DND-41 (cell line): ENCODE measurements around the gene KCNMA1.

Experiments
- ATAC-seq: fragments of 200-7000 bp; cut with Tn5 transposase; 3 replicates; pipeline ENCODE4 v1.9.1; 2021; ENCODE audit warnings: low read depth; ENCODE audit not compliant: insufficient read depth
- DNase-seq: peaks from one replicate; pipeline ENCODE4 v3.0.0-alpha.2; 2020
- H2AFZ ChIP-seq: 2 replicates; pipeline ENCODE4 v1.6.0; 2012; ENCODE audit warnings: low read depth, low read length
- H3K27ac ChIP-seq: 2 replicates; pipeline ENCODE4 v1.5.1; 2012; ENCODE audit warnings: low read length, inconsistent platforms
- H3K27me3 ChIP-seq: fragments of 200-600 bp; sonication (generic); 2 replicates; pipeline ENCODE4 v1.6.0; 2012; ENCODE audit warnings: low read length, mild to moderate bottlenecking, inconsistent platforms; ENCODE audit not compliant: insufficient read depth, poor library complexity
- H3K36me3 ChIP-seq: 2 replicates; pipeline ENCODE4 v1.5.1; 2012; ENCODE audit warnings: low read length, inconsistent platforms; ENCODE audit not compliant: insufficient read depth
- H3K4me1 ChIP-seq: 2 replicates; pipeline ENCODE4 v1.5.1; 2012; ENCODE audit warnings: mild to moderate bottlenecking, low read length; ENCODE audit not compliant: insufficient read depth
- H3K4me2 ChIP-seq: 2 replicates; pipeline ENCODE4 v1.6.0; 2012; ENCODE audit warnings: mild to moderate bottlenecking, moderate library complexity, low read length, inconsistent platforms; ENCODE audit not compliant: insufficient read depth
- H3K4me3 ChIP-seq, 2 experiments: fragments of 200-600 bp in 1 of 2; shearing (Covaris generic) in 1 of 2; 2 replicates each; pipeline ENCODE4 v1.5.1; 2012 to 2016; ENCODE audit warnings: inconsistent platforms in 2 of 2, low read length in 2 of 2, mild to moderate bottlenecking in 2 of 2, low read depth in 1 of 2, moderate library complexity in 1 of 2
- H3K79me2 ChIP-seq: 2 replicates; pipeline ENCODE4 v1.6.0; 2012; ENCODE audit warnings: low read length, inconsistent platforms; ENCODE audit not compliant: insufficient read depth
- H3K9ac ChIP-seq: 2 replicates; pipeline ENCODE4 v1.6.0; 2012; ENCODE audit warnings: low read depth, mild to moderate bottlenecking, inconsistent platforms, low read length, moderate library complexity
- H3K9me3 ChIP-seq: 2 replicates; pipeline ENCODE4 v1.5.1; 2012; ENCODE audit warnings: low read length, moderate library complexity, mild to moderate bottlenecking, inconsistent platforms; ENCODE audit not compliant: insufficient read depth, severe bottlenecking
- H4K20me1 ChIP-seq: 2 replicates; pipeline ENCODE4 v1.6.0; 2012; ENCODE audit warnings: low read length; ENCODE audit not compliant: insufficient read depth
- EZH2 ChIP-seq: IDR thresholded peaks from 3 replicates; pipeline ENCODE4 v1.6.1; 2012; ENCODE audit warnings: borderline replicate concordance, low read depth, mild to moderate bottlenecking, moderate library complexity, low read length, inconsistent platforms; ENCODE audit not compliant: severe bottlenecking
- TF ChIP-seq, protein P1 (sequence below): IDR thresholded peaks from 2 replicates; pipeline ENCODE4 v1.5.1; 2012; ENCODE audit warnings: borderline replicate concordance, low read length, moderate library complexity, mild to moderate bottlenecking; ENCODE audit not compliant: poor library complexity, severe bottlenecking; ENCODE audit errors: extremely low read depth

Gene KCNMA1

DNA sequence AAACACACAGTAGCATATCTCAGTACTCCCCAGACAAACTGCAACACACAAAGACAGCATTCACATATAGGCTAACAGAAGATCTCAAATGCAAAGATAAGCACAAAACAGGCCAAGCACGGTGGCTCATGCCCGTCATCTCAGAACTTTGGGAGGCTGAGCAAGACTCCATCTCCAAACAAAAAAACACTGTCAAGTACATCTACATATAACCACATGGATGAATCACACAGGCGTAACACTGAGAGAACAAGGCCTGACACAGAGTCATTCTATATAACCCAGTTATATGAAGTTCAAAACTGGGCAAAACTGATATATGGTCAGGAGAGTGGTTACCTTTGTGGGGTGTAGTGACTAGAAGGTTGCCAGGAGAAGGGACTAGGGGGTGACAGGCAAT is 506.4 kb downstream of the KCNMA1 start:
- Histone ChIP-seq H3K4me3 (no peak overlapping the region), H3K27me3 (peaks cover 3% of the 10 kb centered on the region), H3K36me3 (no peaks in the 10 kb centered on the region), H3K79me2 (no peaks in the 10 kb centered on the region), H3K4me2 (no peak overlapping the region), H3K9me3 (no peaks in the 10 kb centered on the region), H3K9ac (no peak overlapping the region), H3K4me1 (no peaks in the 10 kb centered on the region), H4K20me1 (no peaks in the 10 kb centered on the region; the same call in 1 of the 2 replicates), H2AFZ (no peak overlapping the region), H3K27ac (no peak overlapping the region)
- DNase-seq, result no peak
- no peak for ATAC-seq
- TF ChIP-seq, protein P1, sequence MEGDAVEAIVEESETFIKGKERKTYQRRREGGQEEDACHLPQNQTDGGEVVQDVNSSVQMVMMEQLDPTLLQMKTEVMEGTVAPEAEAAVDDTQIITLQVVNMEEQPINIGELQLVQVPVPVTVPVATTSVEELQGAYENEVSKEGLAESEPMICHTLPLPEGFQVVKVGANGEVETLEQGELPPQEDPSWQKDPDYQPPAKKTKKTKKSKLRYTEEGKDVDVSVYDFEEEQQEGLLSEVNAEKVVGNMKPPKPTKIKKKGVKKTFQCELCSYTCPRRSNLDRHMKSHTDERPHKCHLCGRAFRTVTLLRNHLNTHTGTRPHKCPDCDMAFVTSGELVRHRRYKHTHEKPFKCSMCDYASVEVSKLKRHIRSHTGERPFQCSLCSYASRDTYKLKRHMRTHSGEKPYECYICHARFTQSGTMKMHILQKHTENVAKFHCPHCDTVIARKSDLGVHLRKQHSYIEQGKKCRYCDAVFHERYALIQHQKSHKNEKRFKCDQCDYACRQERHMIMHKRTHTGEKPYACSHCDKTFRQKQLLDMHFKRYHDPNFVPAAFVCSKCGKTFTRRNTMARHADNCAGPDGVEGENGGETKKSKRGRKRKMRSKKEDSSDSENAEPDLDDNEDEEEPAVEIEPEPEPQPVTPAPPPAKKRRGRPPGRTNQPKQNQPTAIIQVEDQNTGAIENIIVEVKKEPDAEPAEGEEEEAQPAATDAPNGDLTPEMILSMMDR, result no peak
- no peak for TF ChIP-seq EZH2

DNA sequence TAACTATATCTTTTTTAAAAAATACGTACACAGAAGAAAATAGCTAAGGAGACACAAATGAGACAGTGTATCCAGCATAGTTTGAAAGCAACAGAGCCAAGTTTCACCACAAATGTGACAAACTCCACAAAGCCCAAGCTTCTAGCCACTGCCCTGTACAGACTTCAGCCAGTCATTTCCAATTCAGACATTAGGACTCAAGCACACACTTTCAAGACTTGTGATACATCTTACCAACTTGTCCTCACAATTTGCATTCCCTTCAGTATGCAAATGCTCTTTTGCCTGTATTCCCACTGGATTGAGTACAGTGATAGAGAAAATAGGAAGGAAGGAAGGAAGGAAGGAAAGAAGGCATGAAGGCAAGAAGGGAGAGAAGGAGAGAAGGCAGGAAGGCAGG is 510.4 kb downstream of the KCNMA1 start:
- H3K36me3 ChIP-seq, result no peaks in the 10 kb centered on the region
- H3K27me3 ChIP-seq, result peaks cover 11% of the 10 kb centered on the region
- H3K27ac ChIP-seq, result no peak overlapping the region
- TF ChIP-seq, protein P1, result no peak
- no peak for TF ChIP-seq EZH2
- H3K9ac ChIP-seq, result no peak overlapping the region
- H3K79me2 ChIP-seq, result no peaks in the 10 kb centered on the region
- peaks cover 3% of the 10 kb centered on the region; the same call in 1 of the 2 replicates for H4K20me1 ChIP-seq
- H3K4me3 ChIP-seq, result no peak overlapping the region
- H3K4me1 ChIP-seq, result no peaks in the 10 kb centered on the region
- no peak for ATAC-seq
- no peak for DNase-seq
- H3K4me2 ChIP-seq, result no peak overlapping the region
- no peak overlapping the region for H2AFZ ChIP-seq
- H3K9me3 ChIP-seq, result no peaks in the 10 kb centered on the region

DNA sequence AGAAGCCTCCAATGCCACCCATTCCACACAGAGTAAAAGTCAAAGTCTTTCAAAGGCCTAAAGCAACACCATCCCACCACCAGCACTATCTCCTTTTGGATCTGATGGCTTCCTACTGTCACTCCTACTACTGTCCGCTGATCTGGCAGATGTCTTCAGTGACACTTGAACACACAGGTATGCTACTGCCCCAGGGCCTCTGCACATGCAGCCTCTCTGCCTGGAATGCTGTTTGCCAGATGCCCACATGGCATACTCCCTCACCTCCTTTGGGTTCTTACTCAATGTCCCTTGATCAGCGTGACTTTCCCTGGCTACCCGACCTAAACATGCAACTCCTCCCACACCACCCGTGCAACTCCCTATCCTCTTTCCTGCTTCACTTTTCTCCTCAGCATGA is 512.4 kb downstream of the KCNMA1 start:
- H3K36me3 ChIP-seq, result no peaks in the 10 kb centered on the region
- ATAC-seq, result no peak
- peaks cover 11% of the 10 kb centered on the region for H3K27me3 ChIP-seq
- H2AFZ ChIP-seq, result no peak overlapping the region
- TF ChIP-seq, protein P1, result no peak
- no peak for TF ChIP-seq EZH2
- no peak overlapping the region for H3K4me3 ChIP-seq
- no peaks in the 10 kb centered on the region for H3K4me1 ChIP-seq
- H3K4me2 ChIP-seq, result no peak overlapping the region
- H3K9ac ChIP-seq, result no peak overlapping the region
- H3K79me2 ChIP-seq, result no peaks in the 10 kb centered on the region
- DNase-seq, result no peak
- 0 out of 2 replicates have a peak, but pooled peaks cover 3% of the 10 kb centered on the region for H4K20me1 ChIP-seq
- no peak overlapping the region for H3K27ac ChIP-seq
- no peaks in the 10 kb centered on the region for H3K9me3 ChIP-seq

DNA sequence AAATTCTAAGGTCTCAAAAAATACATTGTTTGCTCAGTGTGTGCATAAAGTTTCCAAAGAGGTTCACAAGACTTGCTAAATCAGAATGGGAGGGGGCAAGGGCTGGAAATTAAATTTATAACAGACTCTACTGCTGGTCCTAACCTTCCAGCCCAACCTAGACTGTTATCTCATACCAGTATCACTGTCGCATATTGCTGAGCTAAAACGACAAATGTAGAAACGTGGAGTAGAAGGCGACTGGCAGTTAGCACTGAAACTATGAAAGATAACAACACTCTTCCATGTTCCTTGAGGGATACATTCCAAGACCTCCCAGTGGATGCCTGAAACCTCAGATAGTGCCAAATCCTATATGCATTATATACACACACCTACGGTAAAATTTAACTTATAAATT is 514.3 kb downstream of the KCNMA1 start:
- no peak overlapping the region for H3K9ac ChIP-seq
- H3K36me3 ChIP-seq, result no peaks in the 10 kb centered on the region
- H3K79me2 ChIP-seq, result no peaks in the 10 kb centered on the region
- TF ChIP-seq, protein P1, result no peak
- no peak for TF ChIP-seq EZH2
- no peaks in the 10 kb centered on the region for H3K9me3 ChIP-seq
- 0 out of 2 replicates have a peak, but pooled peaks cover 3% of the 10 kb centered on the region for H4K20me1 ChIP-seq
- H3K4me1 ChIP-seq, result no peaks in the 10 kb centered on the region
- peaks cover 11% of the 10 kb centered on the region for H3K27me3 ChIP-seq
- no peak overlapping the region for H3K4me2 ChIP-seq
- no peak overlapping the region for H2AFZ ChIP-seq
- H3K4me3 ChIP-seq, result no peak overlapping the region
- DNase-seq, result no peak
- no peak for ATAC-seq
- H3K27ac ChIP-seq, result no peak overlapping the region
